Kidney (tissue), 14 donors: ENCODE results near the gene ADGRV1. TPM values are rescaled to one million over a fixed set of nuclear protein-coding genes. Genes with fewer than 3 reads are reported as not detected.

Experiments used
- DNase-seq, 5 donors: peaks; one replicate each; pipeline ENCODE4 v3.0.0-alpha.2; 2013 to 2020
- FAIRE-seq: peaks from 2 replicates; lab custom pipeline; 2012; peaks lifted over from hg19 to GRCh38; lab: Jason Lieb, UNC
- H3K27ac ChIP-seq, 2 donors: one replicate each; pipeline ENCODE4 v1.7.0; 2013; ENCODE audit warnings: low read depth in 2 of 2, low read length in 2 of 2, inconsistent platforms in 1 of 2
- H3K27me3 ChIP-seq: one replicate; pipeline ENCODE4 v1.7.1; 2013; ENCODE audit warnings: low read length, inconsistent platforms; ENCODE audit not compliant: control insufficient read depth, insufficient read depth
- H3K36me3 ChIP-seq, 3 donors: one replicate each; pipeline versions ENCODE4 v1.7.0 to v1.7.1; 2013; ENCODE audit warnings: low read length in 3 of 3, control low read depth in 1 of 3, inconsistent platforms in 1 of 3; ENCODE audit not compliant: insufficient read depth in 3 of 3, control insufficient read depth in 2 of 3
- H3K4me1 ChIP-seq, 3 donors: one replicate each; pipeline versions ENCODE4 v1.7.0 to v1.7.1; 2013; ENCODE audit warnings: low read length in 3 of 3, inconsistent platforms in 1 of 3, low read depth in 1 of 3; ENCODE audit not compliant: control insufficient read depth in 2 of 3, insufficient read depth in 2 of 3
- H3K4me3 ChIP-seq, 3 donors: one replicate each; pipeline versions ENCODE4 v1.7.0 to v1.8.1; 2013; ENCODE audit warnings: low read length in 3 of 3, control low read depth in 1 of 3, inconsistent platforms in 1 of 3
- H3K9ac ChIP-seq, 3 donors: one replicate each; pipeline versions ENCODE4 v1.7.0 to v1.7.1; 2013; ENCODE audit warnings: low read length in 3 of 3, control low read depth in 1 of 3, inconsistent platforms in 1 of 3
- H3K9me3 ChIP-seq, 3 donors: one replicate each; pipeline versions ENCODE4 v1.7.0 to v1.7.1; 2013; ENCODE audit warnings: low read length in 3 of 3, control low read depth in 1 of 3, inconsistent platforms in 1 of 3; ENCODE audit not compliant: control insufficient read depth in 2 of 3, insufficient read depth in 1 of 3
- CTCF ChIP-seq: IDR thresholded peaks from 3 replicates; pipeline ENCODE4 v1.5.1; 2012; ENCODE audit warnings: mild to moderate bottlenecking, moderate library complexity, borderline replicate concordance; ENCODE audit not compliant: insufficient read depth; ENCODE audit errors: extremely low read depth
- intact Hi-C: fragments of 100-400 bp; cut with DNase I; formaldehyde crosslinking; loops from one replicate; pipeline ENCODE4 v1.11.1; 2022
- polyA plus RNA-seq: library from polyadenylated mRNA; stranded (reverse); fragments of 350-450 nt; fragmentation: Illumina TruSeq; extraction: RNeasy Lipid Tissue Mini Kit (QIAGEN cat#74804); gene quantifications from one replicate; pipeline ENCODE4 v1.2.3, GENCODE V29; 2014; ENCODE audit warnings: low read depth, low replicate concordance; ENCODE audit not compliant: insufficient read depth
- total RNA-seq: library from RNA; stranded (reverse); fragmentation: NEBNext Ultra II Directional; extraction: Animal tissue kit (Norgen Biotek cat#: 25700); gene quantifications from one replicate; pipeline ENCODE4 v1.2.1, GENCODE V29; 2021
- donor health status: control.
- donor health status: control.
- donor health status: control.
- donor health status: control.
- donor health status: control.
- donor health status: DM: yes; HTN: yes; CAD: no.
- donor health status: Normal renal cell carcinoma (clear cell type).

Gene ADGRV1
- total and polyA plus RNA-seq, 2 donors from 2014 or later: 7.0 to 7.3 TPM

DNA sequence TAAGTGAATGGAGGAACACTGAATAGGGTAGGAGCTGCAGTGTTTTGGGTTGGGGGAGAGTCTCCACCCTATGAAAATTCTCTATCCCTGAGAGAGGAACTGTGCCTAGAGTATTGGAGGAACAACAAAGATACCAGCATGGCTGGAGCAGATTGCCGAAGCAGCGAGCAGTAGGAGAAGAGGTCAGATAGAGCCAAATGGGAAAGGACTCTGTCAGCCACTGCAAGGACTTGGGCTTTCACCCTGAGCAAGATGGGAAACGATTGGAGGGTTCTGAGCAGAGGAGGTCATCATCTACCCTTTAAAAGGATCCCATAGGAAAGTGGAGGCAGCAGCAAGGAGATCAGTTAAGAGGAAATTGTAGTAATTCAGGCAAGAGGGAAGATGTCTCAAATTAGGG is 24.8 kb upstream of the ADGRV1 start:
- H3K27me3 ChIP-seq: no peaks in the 10 kb centered on the region
- no peak overlapping the region for H3K4me3 ChIP-seq
- H3K27ac ChIP-seq: no peak overlapping the region
- FAIRE-seq: no peak
- no peak for DNase-seq
- H3K9me3 ChIP-seq: no peaks in the 10 kb centered on the region
- H3K36me3 ChIP-seq: no peaks in the 10 kb centered on the region
- H3K4me1 ChIP-seq: peaks cover 0 to 2% (median 2%) of the 10 kb centered on the region in 3 donors
- intact Hi-C loops: no loop called here
- TF ChIP-seq CTCF: no peak
- H3K9ac ChIP-seq: no peak overlapping the region

GRCh38 chr5:90534922-90535321 is 23.7 kb upstream of the ADGRV1 start:
- Histone ChIP-seq H3K27me3 (no peaks in the 10 kb centered on the region), H3K27ac (no peak overlapping the region), H3K4me3 (no peak overlapping the region), H3K9ac (no peak overlapping the region), H3K9me3 (no peaks in the 10 kb centered on the region), H3K4me1 (peaks cover 0 to 2% (median 0%) of the 10 kb centered on the region in 3 donors), H3K36me3 (no peaks in the 10 kb centered on the region)
- DNase-seq (no peak), FAIRE-seq (no peak)
- TF ChIP-seq CTCF: no peak
- intact Hi-C loops: no loop called here

GRCh38 chr5:90542827-90543519 is 15.6 kb upstream of the ADGRV1 start:
- Histone ChIP-seq H3K27ac (no peak overlapping the region), H3K27me3 (no peaks in the 10 kb centered on the region), H3K4me1 (no peaks in the 10 kb centered on the region), H3K4me3 (no peak overlapping the region), H3K36me3 (no peaks in the 10 kb centered on the region), H3K9me3 (no peaks in the 10 kb centered on the region), H3K9ac (no peak overlapping the region)
- TF ChIP-seq CTCF: no peak
- DNase-seq (no peak), FAIRE-seq (no peak)
- intact Hi-C loops: no loop called here
